Erythroblast (primary cell): ENCODE results near the gene DDX11.

Source experiments
- GATA1 ChIP-seq: IDR thresholded peaks from 2 replicates; pipeline ENCODE4 v1.6.1; 2011; ENCODE audit warnings: low read depth, mild to moderate bottlenecking, control low read depth, low read length, moderate library complexity
- POLR2A ChIP-seq: IDR thresholded peaks from 2 replicates; pipeline ENCODE4 v1.6.1; 2011; ENCODE audit warnings: mild to moderate bottlenecking, low read length

DNA sequence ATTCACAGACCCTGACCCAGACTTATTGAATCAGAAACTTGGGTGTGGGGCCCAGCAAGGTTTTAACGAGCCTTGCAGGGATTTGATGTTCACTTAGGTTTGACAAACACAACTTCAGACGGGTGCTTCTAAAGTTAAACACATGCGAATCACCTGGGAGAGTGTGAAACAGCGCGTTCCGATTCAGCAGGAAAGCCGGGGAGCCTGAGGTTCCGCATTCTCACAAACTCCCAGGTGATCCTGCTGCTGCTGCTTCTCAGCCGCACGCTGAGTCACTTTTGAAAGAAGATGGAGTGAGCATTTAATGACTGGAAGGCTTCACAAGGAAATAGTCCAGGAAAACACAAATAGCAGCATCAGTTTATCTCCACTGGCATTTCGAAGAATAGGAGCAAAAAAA lies 44.2 kb upstream of the DDX11 start:
- TF ChIP-seq POLR2A (no peak), GATA1 (no peak)
